Thymus (tissue), 11 donors: Measurements from ENCODE around the gene AJAP1. TPM values are rescaled to one million over a fixed set of nuclear protein-coding genes. Genes with fewer than 3 reads are reported as not detected.

Source experiments
- DNase-seq, 9 donors: peaks; one replicate each; pipeline ENCODE4 v3.0.0-alpha.2; 2013; ENCODE audit warnings: low spot score in 9 of 9, low read depth in 6 of 9, missing footprints in 1 of 9
- H3K27ac ChIP-seq, 2 donors: one replicate each; pipeline ENCODE4 v1.5.1; 2013; ENCODE audit warnings: control low read depth in 1 of 2, low read depth in 1 of 2, low read length in 1 of 2, mild to moderate bottlenecking in 1 of 2, moderate library complexity in 1 of 2
- H3K27me3 ChIP-seq, 2 donors: one replicate each; pipeline ENCODE4 v1.5.1; 2013; ENCODE audit warnings: low read length in 1 of 2; ENCODE audit not compliant: control insufficient read depth in 2 of 2, insufficient read depth in 1 of 2
- H3K36me3 ChIP-seq, 2 donors: one replicate each; pipeline ENCODE4 v1.5.1; 2013; ENCODE audit warnings: low read length in 1 of 2, mild to moderate bottlenecking in 1 of 2, moderate library complexity in 1 of 2; ENCODE audit not compliant: control insufficient read depth in 2 of 2, insufficient read depth in 2 of 2
- H3K4me1 ChIP-seq, 2 donors: one replicate each; pipeline ENCODE4 v1.5.1; 2013; ENCODE audit warnings: low read length in 2 of 2; ENCODE audit not compliant: control insufficient read depth in 2 of 2, insufficient read depth in 2 of 2
- H3K4me3 ChIP-seq, 2 donors: one replicate each; pipeline ENCODE4 v1.5.1; 2013; ENCODE audit warnings: low read length in 2 of 2, control low read depth in 1 of 2, mild to moderate bottlenecking in 1 of 2
- H3K9me3 ChIP-seq, 2 donors: one replicate each; pipeline ENCODE4 v1.5.1; 2013; ENCODE audit warnings: low read length in 1 of 2, mild to moderate bottlenecking in 1 of 2; ENCODE audit not compliant: control insufficient read depth in 2 of 2, insufficient read depth in 1 of 2
- WGBS: extraction: QIAGEN DNeasy Blood & Tissue Kit; methylation state at CpG from one replicate; pipeline ENCODE4 v1.1.7; 2013; 5-methylcytosine and 5-hydroxymethylcytosine counted together
- polyA plus RNA-seq: library from polyadenylated mRNA; stranded (reverse); fragments of 200-250 nt; gene quantifications from one replicate; pipeline ENCODE4 v1.2.3, GENCODE V29; 2013
- total RNA-seq: library from RNA; stranded (reverse); fragments of 120-200 nt; gene quantifications from one replicate; pipeline ENCODE4 v1.2.4, GENCODE V29; 2013
- donor health status: healthy.

Gene AJAP1
- total and polyA plus RNA-seq, 2 donors: 0.09 to 0.16 TPM

DNA sequence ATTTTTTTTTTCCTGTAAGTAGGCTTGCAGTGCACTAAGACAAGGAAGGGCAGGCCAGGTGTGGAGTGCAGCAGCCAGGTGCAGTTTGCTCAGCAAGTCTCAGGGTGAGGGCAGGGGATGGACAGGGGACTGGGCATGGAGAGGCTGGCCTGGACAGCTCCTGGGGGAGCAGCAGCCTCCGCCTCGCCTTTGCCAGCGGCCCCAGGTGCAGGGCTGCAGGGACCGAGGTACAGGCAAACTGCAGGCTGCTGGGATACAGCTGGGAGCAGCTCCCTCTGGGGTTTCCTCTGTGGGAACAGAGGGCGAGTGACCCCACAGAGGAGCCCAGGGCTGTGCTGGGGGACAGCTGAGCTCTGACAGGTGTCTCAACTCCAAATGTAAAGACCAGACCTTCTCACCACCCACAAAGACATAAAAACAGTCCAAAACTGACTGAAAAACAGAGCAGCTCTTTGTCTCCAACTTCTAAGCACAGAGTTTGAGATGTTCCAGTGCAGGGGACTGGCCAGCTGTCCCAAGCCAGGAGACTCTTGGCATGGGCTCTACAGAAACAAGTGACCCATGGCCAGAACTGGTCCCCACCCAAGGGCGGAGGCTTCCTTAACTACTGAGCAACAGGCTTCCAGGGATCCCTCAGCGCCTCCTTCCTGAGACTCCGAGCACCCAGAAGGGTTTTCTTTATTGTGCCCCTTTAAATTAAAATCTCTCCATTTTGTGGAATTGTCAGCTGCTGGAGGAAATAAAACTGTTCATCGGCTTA is 27.7 kb upstream of the AJAP1 start:
- Histone ChIP-seq H3K4me3 (no peak overlapping the region), H3K27ac (no peak overlapping the region), H3K36me3 (no peaks in the 10 kb centered on the region), H3K4me1 (no peaks in the 10 kb centered on the region), H3K9me3 (no peaks in the 10 kb centered on the region), H3K27me3 (no peaks in the 10 kb centered on the region)
- no peak for DNase-seq
- 91% methylated on average over 9 of the region's 9 CpGs for WGBS

DNA sequence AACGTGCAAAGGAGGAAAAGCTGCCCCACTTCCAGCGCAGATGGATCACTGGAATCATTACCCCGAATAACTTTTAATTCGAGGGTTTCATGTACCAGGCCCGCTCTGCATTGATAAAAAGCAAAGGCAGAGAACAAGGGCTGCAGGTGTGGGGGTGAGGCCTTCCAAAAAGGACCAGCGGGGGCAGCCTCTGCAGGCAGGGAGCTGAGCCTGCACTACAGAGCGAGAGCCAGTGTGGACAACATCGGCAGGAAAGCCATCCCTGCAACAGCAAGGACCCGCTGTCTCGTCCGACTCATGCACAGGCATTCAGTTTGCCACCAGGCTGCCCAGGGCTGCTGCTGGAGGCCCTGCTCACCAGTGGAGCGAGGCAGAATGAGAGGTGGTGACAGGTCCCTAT is 27.1 kb upstream of the AJAP1 start:
- Histone ChIP-seq H3K9me3 (no peaks in the 10 kb centered on the region), H3K4me3 (no peak overlapping the region), H3K4me1 (no peaks in the 10 kb centered on the region), H3K27ac (no peak overlapping the region), H3K36me3 (no peaks in the 10 kb centered on the region), H3K27me3 (no peaks in the 10 kb centered on the region)
- WGBS: 89% methylated on average over 12 of the region's 12 CpGs
- no peak for DNase-seq

DNA sequence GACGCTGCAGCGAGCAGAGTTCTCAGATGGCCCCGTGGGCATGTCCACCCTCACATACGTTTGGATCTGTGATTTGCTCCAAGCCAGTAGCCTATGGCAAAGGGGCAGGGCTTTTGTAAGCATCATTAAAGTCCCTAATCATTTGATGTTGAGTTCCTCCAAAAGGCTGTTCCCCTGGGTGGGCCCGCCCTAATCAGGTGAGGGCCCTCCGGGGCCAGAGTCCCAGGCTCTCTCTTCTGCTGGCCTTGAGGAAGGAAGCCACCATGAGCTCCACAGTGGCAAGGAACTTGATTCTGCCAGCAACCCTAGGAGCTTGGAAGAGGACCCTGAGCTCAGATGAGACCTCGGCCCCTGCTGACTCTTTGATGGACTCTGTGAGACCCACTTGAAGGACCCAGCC is 25.4 kb upstream of the AJAP1 start:
- no peaks in the 10 kb centered on the region for H3K9me3 ChIP-seq
- WGBS: 94% methylated on average over 7 of the region's 7 CpGs
- no peaks in the 10 kb centered on the region for H3K36me3 ChIP-seq
- no peak for DNase-seq
- no peak overlapping the region for H3K4me3 ChIP-seq
- no peak overlapping the region for H3K27ac ChIP-seq
- no peaks in the 10 kb centered on the region for H3K4me1 ChIP-seq
- no peaks in the 10 kb centered on the region for H3K27me3 ChIP-seq

DNA sequence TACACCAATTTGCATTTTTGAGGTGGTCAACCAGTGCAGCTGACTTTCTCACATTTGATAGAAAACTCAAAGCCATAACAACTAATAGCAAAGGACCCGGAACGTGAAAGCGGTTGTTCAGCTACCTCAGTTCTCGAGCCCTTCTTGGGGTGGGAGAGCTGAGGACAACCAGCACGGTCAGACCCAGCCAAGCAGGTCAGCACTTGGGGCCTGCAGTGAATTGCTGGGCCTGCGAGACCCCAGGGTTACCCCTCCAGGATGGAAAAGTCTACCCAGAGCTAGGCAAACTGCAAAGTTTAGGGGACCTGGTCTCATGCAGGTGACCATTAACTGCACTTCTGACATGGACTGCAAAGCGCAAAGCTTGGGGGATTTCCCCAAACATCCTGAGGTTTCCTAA is 23.8 kb upstream of the AJAP1 start:
- no peak for DNase-seq
- no peaks in the 10 kb centered on the region for H3K36me3 ChIP-seq
- H3K27ac ChIP-seq: no peak overlapping the region
- no peaks in the 10 kb centered on the region for H3K4me1 ChIP-seq
- H3K9me3 ChIP-seq: no peaks in the 10 kb centered on the region
- H3K27me3 ChIP-seq: no peaks in the 10 kb centered on the region
- H3K4me3 ChIP-seq: no peak overlapping the region
- 81% methylated on average over 7 of the region's 7 CpGs for WGBS

DNA sequence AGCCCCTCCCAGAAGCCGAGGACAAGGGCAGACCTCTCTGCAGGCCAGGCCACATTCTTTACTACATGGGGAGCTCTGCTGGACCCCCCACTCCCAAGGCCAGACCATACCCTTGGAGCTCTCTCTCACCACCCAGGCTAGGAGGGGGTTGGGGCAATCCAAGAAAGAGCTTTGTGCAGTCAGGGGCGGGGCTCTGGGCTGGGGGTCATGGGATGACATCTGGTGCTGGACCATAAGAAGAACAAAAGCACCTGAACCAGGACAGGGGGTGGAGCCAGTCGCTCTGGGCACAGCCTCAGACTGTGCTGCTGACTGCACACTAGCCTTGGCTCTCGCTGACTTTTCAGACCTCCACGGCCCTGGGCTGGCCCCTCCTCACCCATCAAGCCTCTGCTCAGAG is 23.1 kb upstream of the AJAP1 start:
- no peaks in the 10 kb centered on the region for H3K36me3 ChIP-seq
- no peak for DNase-seq
- no peaks in the 10 kb centered on the region for H3K9me3 ChIP-seq
- no peaks in the 10 kb centered on the region for H3K4me1 ChIP-seq
- WGBS: 92% methylated on average over 5 of the region's 5 CpGs
- H3K27ac ChIP-seq: no peak overlapping the region
- H3K4me3 ChIP-seq: no peak overlapping the region
- no peaks in the 10 kb centered on the region for H3K27me3 ChIP-seq

DNA sequence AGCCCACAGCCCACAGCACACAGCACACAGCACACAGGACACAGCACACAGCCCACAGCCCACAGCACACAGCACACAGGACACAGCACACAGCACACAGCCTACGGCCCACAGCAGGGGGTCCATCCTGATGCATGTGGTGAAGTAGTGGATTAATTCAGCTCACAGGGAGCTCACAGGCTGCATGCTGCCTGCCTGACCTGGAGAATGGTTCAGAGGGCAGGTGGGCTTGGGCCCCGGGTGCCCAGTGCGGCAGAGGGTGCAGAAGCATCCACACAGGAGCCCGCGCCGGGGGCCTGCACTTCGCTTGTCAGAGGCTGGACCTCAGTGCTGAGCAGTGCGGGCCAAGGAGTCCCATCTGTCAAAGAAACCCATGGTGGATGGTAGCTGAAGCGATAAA is 21.1 kb upstream of the AJAP1 start:
- no peak overlapping the region for H3K27ac ChIP-seq
- H3K4me1 ChIP-seq: no peaks in the 10 kb centered on the region
- H3K9me3 ChIP-seq: no peaks in the 10 kb centered on the region
- H3K36me3 ChIP-seq: no peaks in the 10 kb centered on the region
- H3K27me3 ChIP-seq: peaks cover 3 to 6% of the 10 kb centered on the region in 2 donors
- WGBS: 91% methylated on average over 9 of the region's 9 CpGs
- H3K4me3 ChIP-seq: no peak overlapping the region
- no peak for DNase-seq

DNA sequence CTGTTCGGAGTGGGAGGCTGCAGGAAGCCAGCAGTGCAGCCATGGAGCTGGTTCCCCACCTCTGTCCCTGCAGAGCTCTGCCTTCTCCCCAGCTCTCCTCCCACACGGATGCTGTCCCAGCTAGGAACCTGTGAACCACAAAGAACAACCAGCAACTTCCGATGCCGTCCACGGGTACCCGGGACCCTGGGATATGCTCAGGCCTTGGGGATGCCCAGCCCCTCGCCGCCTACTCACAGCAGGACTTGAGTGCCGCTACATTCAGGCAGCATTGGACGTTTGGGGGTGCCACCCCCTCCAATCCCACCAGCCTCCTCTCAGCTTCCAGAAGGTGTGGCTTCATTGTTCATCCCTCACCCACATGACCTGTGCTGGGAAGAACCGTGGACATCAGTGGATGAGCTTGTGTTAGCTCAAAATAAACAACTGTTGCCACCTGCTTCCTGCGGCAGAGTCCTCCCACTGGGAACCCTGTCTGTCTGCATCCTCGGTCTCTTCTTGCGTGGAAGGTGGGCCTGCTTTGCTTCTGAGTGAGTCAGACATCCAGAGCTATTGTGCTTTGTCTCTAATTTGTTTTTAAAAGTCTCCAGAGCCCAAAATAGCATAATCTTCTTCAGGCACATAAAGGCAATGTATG is 20.1 kb upstream of the AJAP1 start:
- H3K4me1 ChIP-seq: no peaks in the 10 kb centered on the region
- no peaks in the 10 kb centered on the region for H3K9me3 ChIP-seq
- DNase-seq: no peak
- no peaks in the 10 kb centered on the region for H3K36me3 ChIP-seq
- 79% methylated on average over 14 of the region's 14 CpGs for WGBS
- no peak overlapping the region for H3K27ac ChIP-seq
- H3K27me3 ChIP-seq: peaks cover 3 to 6% of the 10 kb centered on the region in 2 donors
- no peak overlapping the region for H3K4me3 ChIP-seq

DNA sequence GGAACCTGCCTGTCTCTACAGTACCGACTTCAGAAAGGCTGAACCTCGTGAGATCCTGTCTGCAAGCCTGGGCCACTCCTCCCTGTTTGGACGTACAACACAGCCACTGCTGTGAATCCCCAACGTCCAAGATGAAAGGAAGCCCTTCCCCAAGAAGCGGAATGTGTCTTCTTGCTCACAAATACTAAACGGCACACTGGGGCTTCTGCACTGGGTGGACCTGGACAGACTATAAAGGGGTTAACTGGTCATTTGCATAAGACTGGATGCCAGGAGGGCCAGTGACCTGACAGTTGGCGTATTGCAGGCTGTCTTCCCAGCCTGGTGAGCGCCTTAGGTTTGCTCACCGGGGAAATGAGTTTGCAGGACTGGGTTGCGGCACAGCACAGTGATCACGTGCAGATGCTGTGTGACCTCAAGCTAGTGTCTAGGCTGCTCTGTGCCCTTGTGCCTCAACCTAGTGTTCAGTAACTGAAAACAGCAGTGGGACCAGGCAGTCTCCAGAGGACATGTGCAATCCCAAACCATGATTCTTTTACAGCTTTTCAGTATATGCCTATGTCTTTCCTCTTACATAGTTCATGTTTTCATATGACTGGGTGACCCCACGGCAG is 19.5 kb upstream of the AJAP1 start:
- Histone ChIP-seq H3K27me3 (peaks cover 3 to 6% of the 10 kb centered on the region in 2 donors), H3K4me1 (no peaks in the 10 kb centered on the region), H3K9me3 (no peaks in the 10 kb centered on the region), H3K36me3 (no peaks in the 10 kb centered on the region), H3K4me3 (no peak overlapping the region), H3K27ac (no peak overlapping the region)
- DNase-seq: no peak
- 76% methylated on average over 12 of the region's 12 CpGs for WGBS

DNA sequence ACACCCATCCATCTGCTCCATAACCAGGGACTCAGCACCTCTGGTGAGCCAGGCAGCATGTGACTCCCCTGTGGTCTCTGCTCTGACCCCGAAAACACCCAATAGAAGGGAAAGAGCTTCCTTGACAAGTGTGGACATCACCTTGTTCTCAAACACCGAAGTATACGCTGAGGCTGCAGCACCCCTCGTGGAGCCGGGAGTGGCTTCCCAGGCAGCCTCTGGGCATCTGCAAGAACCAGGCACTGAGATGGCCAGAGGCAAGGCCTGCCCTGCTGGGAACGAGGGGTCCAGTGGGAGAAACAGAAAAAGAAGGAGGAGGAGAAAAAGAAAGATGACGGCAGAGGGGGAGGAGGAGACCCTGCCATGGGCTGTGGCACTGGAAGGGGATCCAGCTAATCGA is 18.2 kb upstream of the AJAP1 start:
- no peaks in the 10 kb centered on the region for H3K9me3 ChIP-seq
- no peaks in the 10 kb centered on the region for H3K36me3 ChIP-seq
- WGBS: 86% methylated on average over 8 of the region's 8 CpGs
- no peak overlapping the region for H3K4me3 ChIP-seq
- no peaks in the 10 kb centered on the region for H3K4me1 ChIP-seq
- no peak overlapping the region for H3K27ac ChIP-seq
- no peak for DNase-seq
- peaks cover 3 to 6% of the 10 kb centered on the region in 2 donors for H3K27me3 ChIP-seq
